Progenitor cell of endocrine pancreas (in vitro differentiated cells): ENCODE data around the gene GRAMD2A. TPM values are rescaled to one million over a fixed set of nuclear protein-coding genes. Genes with fewer than 3 reads are reported as not detected.

Source experiments
- DNase-seq: peaks from one replicate; pipeline ENCODE4 v3.0.0; 2021; ENCODE audit warnings: low spot score; ENCODE audit not compliant: unreplicated experiment
- H3K27ac Mint-ChIP-seq: 2 replicates; pipeline ENCODE4 v1.8.0; 2021; ENCODE audit warnings: mild to moderate bottlenecking, moderate library complexity, mixed read lengths
- H3K27me3 Mint-ChIP-seq: 2 replicates; pipeline ENCODE4 v1.8.0; 2021; ENCODE audit warnings: mixed read lengths
- H3K36me3 Mint-ChIP-seq: 2 replicates; pipeline ENCODE4 v1.8.0; 2022; ENCODE audit warnings: mixed read lengths; ENCODE audit not compliant: insufficient read depth
- H3K4me1 Mint-ChIP-seq: 2 replicates; pipeline ENCODE4 v1.8.0; 2021; ENCODE audit warnings: low read depth, mixed read lengths
- H3K4me3 Mint-ChIP-seq: 2 replicates; pipeline ENCODE4 v1.8.0; 2021; ENCODE audit warnings: low read depth, mild to moderate bottlenecking, moderate library complexity, mixed read lengths
- H3K9me3 Mint-ChIP-seq: 2 replicates; pipeline ENCODE4 v1.8.0; 2021; ENCODE audit warnings: low read depth, mixed read lengths
- CTCF ChIP-seq: fragments of 200-600 bp; sonication (generic); IDR thresholded peaks from one replicate; pipeline ENCODE4 v1.5.0; 2021; ENCODE audit warnings: antibody characterized with exemption, mild to moderate bottlenecking; ENCODE audit not compliant: unreplicated experiment
- total RNA-seq: library from RNA; stranded (reverse); gene quantifications from 2 replicates; pipeline ENCODE4 v1.2.1, GENCODE V29; 2021

Gene GRAMD2A
- total RNA-seq, 1 donor from 2014 or later = 4.0 TPM

GRCh38 chr15:72156928-72157327 lies 40.7 kb downstream of the GRAMD2A start:
- Mint-ChIP-seq H3K36me3 (no peaks in the 10 kb centered on the region), H3K4me3 (no peak overlapping the region), H3K27me3 (peaks cover 21% of the 10 kb centered on the region), H3K9me3 (no peaks in the 10 kb centered on the region), H3K4me1 (peaks cover 10% of the 10 kb centered on the region), H3K27ac (no peak overlapping the region)
- DNase-seq = no peak
- TF ChIP-seq CTCF = no peak

GRCh38 chr15:72155635-72156616 lies 41.7 kb downstream of the GRAMD2A start:
- H3K4me1 Mint-ChIP-seq = peaks cover 4% of the 10 kb centered on the region
- peak; percentile 76 for DNase-seq
- peak; percentile 88 for TF ChIP-seq CTCF
- H3K27me3 Mint-ChIP-seq = peaks cover 22% of the 10 kb centered on the region
- no peak overlapping the region for H3K27ac Mint-ChIP-seq
- H3K36me3 Mint-ChIP-seq = no peaks in the 10 kb centered on the region
- H3K9me3 Mint-ChIP-seq = no peaks in the 10 kb centered on the region
- H3K4me3 Mint-ChIP-seq = peak overlapping the region; percentile 60

- Mint-ChIP-seq H3K27ac (no peak overlapping the region), H3K27me3 (peaks cover 25% of the 10 kb centered on the region), H3K4me1 (peaks cover 4% of the 10 kb centered on the region), H3K36me3 (no peaks in the 10 kb centered on the region), H3K4me3 (no peak overlapping the region), H3K9me3 (no peaks in the 10 kb centered on the region)
- no peak for TF ChIP-seq CTCF
- DNase-seq = no peak
Measured at GRCh38 chr15:72155003-72155621, 42.5 kb downstream of the GRAMD2A start.

DNA sequence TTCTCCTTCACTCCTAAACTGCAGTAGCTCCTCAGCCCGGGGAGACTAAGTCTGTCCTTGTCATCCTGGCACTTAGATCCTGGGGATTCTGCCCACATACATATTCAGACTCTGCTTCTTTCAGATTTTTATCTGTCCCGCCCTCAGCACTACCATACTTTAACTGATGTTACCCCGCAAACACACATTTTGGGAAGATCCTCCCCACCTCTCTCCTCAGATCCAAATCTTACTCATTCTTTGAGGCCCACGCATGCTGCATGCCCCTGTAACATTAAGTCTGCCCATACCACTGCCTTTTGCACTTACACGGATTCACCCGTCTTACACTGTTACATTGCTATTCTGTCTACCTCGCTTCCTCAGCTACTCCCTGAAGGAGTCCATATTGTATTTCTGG lies 43.3 kb downstream of the GRAMD2A start:
- H3K36me3 Mint-ChIP-seq = no peaks in the 10 kb centered on the region
- TF ChIP-seq CTCF = no peak
- DNase-seq = no peak
- no peaks in the 10 kb centered on the region for H3K9me3 Mint-ChIP-seq
- H3K27me3 Mint-ChIP-seq = peaks cover 25% of the 10 kb centered on the region
- peaks cover 4% of the 10 kb centered on the region for H3K4me1 Mint-ChIP-seq
- no peak overlapping the region for H3K27ac Mint-ChIP-seq
- no peak overlapping the region for H3K4me3 Mint-ChIP-seq

GRCh38 chr15:72153269-72154000 lies 44.2 kb downstream of the GRAMD2A start:
- H3K4me1 Mint-ChIP-seq = peaks cover 4% of the 10 kb centered on the region
- no peak for DNase-seq
- no peaks in the 10 kb centered on the region for H3K9me3 Mint-ChIP-seq
- H3K27ac Mint-ChIP-seq = no peak overlapping the region
- peaks cover 31% of the 10 kb centered on the region for H3K27me3 Mint-ChIP-seq
- TF ChIP-seq CTCF = no peak
- H3K36me3 Mint-ChIP-seq = no peaks in the 10 kb centered on the region
- no peak overlapping the region for H3K4me3 Mint-ChIP-seq
